ENCODE results near the gene NFKBIL1. TPM values are rescaled to one million over a fixed set of nuclear protein-coding genes. Genes with fewer than 3 reads are reported as not detected.
A peak's percentile ranks its signal among the peaks of the same experiment; 100 is the strongest.

NFKBIL1 gene
- total RNA-seq, 1 experiment from 2014 or later = 15.1 TPM

GRCh38 chr6:31541658-31542521 lies 5.5 kb upstream of the NFKBIL1 start, which contains the start of gene DDX39B:
TSS of gene DDX39B (minus strand) at chr6:31542003. CDS start at chr6:31540532, 1,471 bp downstream.
- no CpG with 5 or more reads among the region's 43 CpGs for WGBS (ENCODE audit: extremely low coverage, insufficient read length, low lambda C conversion rate)

More at GRCh38 chr6:31541658-31542521, 5.5 kb upstream of the NFKBIL1 start, which contains the start of gene DDX39B:
- Histone ChIP-seq H3K56ac (ENCODE audit: insufficient read length, low read depth, low read length) (peak within 1 kb of the TSS; percentile 80), H3K79me2 (ENCODE audit: insufficient read depth, low read length) (peaks cover 31% of the 10 kb centered on the region), H3K14ac (ENCODE audit: insufficient read depth, low read length) (peak within 1 kb of the TSS; percentile 64), H4K20me1 (ENCODE audit: control insufficient read depth, insufficient read depth, insufficient read length) (no peaks in the 10 kb centered on the region), H3K79me1 (ENCODE audit: insufficient read depth, low read depth, low read length, poor library complexity, severe bottlenecking) (peaks cover 5% of the 10 kb centered on the region), H2BK20ac (ENCODE audit: low read depth, low read length, poor library complexity, severe bottlenecking) (no peak within 1 kb of the TSS), H4K8ac (replicated peaks; ENCODE audit: insufficient read length, low read depth, low read length) (peak within 1 kb of the TSS; percentile 85), H2AFZ (ENCODE audit: low read length) (no peak within 1 kb of the TSS), H4K91ac (ENCODE audit: insufficient read length, low read depth, low read length) (peak within 1 kb of the TSS; percentile 9), H4K5ac (ENCODE audit: insufficient read length, low read depth, low read length) (peak within 1 kb of the TSS; percentile 99), H3K9me3 (ENCODE audit: control insufficient read depth, low read depth, low read length) (no peaks in the 10 kb centered on the region), H3K23ac (ENCODE audit: insufficient read length, low read depth, low read length) (no peak within 1 kb of the TSS), H3K4me2 (ENCODE audit: insufficient read depth, insufficient read length, low read length) (peak within 1 kb of the TSS; percentile 59), H2BK15ac (ENCODE audit: low read depth, low read length) (no peak within 1 kb of the TSS), H2BK12ac (ENCODE audit: insufficient read length, low read depth, low read length) (peak within 1 kb of the TSS; percentile 82), H2BK5ac (ENCODE audit: insufficient read length, low read length) (peak within 1 kb of the TSS; percentile 100), H3K23me2 (ENCODE audit: insufficient read length, low read depth, low read length, poor library complexity, severe bottlenecking) (peaks cover 5% of the 10 kb centered on the region), H2AK5ac (ENCODE audit: insufficient read length, low read length) (peak within 1 kb of the TSS; percentile 56), H3T11ph (ENCODE audit: low read length) (peak within 1 kb of the TSS; percentile 91), H3K4ac (ENCODE audit: low read depth, low read length) (peak within 1 kb of the TSS; percentile 88; the same call in 1 of the 2 replicates), H3K4me1 (ENCODE audit: insufficient read depth, low read length) (peaks cover 2% of the 10 kb centered on the region; the same call in 1 of the 2 replicates), H3K27me3 (ENCODE audit: insufficient read depth, low read length) (no peaks in the 10 kb centered on the region), H3K18ac (ENCODE audit: insufficient read length, low read depth, low read length) (peak within 1 kb of the TSS; percentile 96), H3K9ac (ENCODE audit: extremely low read depth, insufficient read length, low read length) (peak within 1 kb of the TSS; percentile 100), H3K27ac (ENCODE audit: insufficient read length, low read depth, low read length) (peak within 1 kb of the TSS; percentile 96), H2BK120ac (ENCODE audit: low read depth, low read length, poor library complexity, severe bottlenecking) (peak within 1 kb of the TSS; percentile 87)
- peak; percentile 96 for DNase-seq
- TF ChIP-seq CTCF (conservative IDR thresholded peaks at IDR 0.05) = no peak
- Mint-ChIP-seq H3K27ac (peak within 1 kb of the TSS; percentile 99 to 100 (median 100)), H3K27me3 (ENCODE audit: low read depth) (no peaks in the 10 kb centered on the region), H3K4me1 (peaks cover 45 to 49% of the 10 kb centered on the region in 2 experiments), H3K9me3 (no peaks in the 10 kb centered on the region; a peak in 1 of 5 replicates), H3K4me3 (peak within 1 kb of the TSS; percentile 98 to 99), H3K36me3 (ENCODE audit: insufficient read depth in 1 of 3, low read depth in 3 of 3) (peaks cover 39 to 46% (median 46%) of the 10 kb centered on the region in 3 experiments)

Data from H9 (cell line).